KOPT-K1 (cell line): ENCODE data around the gene CCK.

Experiments
- H3K27ac ChIP-seq: fragments of 200-600 bp; sonication (generic); 2 replicates; pipeline ENCODE4 v1.5.1; 2016; ENCODE audit warnings: antibody characterized with exemption, mild to moderate bottlenecking, low read depth, low read length; ENCODE audit not compliant: poor library complexity, severe bottlenecking
- H3K36me3 ChIP-seq: fragments of 200-600 bp; sonication (generic); 2 replicates; pipeline ENCODE4 v1.5.1; 2017; ENCODE audit warnings: antibody characterized with exemption, mild to moderate bottlenecking, low read length, moderate library complexity; ENCODE audit not compliant: insufficient read depth
- H3K9me3 ChIP-seq: fragments of 200-600 bp; sonication (generic); 2 replicates; pipeline ENCODE4 v1.5.1; 2017; ENCODE audit warnings: antibody characterized with exemption, low read length, mild to moderate bottlenecking; ENCODE audit not compliant: insufficient read depth, poor library complexity, severe bottlenecking

CCK gene

DNA sequence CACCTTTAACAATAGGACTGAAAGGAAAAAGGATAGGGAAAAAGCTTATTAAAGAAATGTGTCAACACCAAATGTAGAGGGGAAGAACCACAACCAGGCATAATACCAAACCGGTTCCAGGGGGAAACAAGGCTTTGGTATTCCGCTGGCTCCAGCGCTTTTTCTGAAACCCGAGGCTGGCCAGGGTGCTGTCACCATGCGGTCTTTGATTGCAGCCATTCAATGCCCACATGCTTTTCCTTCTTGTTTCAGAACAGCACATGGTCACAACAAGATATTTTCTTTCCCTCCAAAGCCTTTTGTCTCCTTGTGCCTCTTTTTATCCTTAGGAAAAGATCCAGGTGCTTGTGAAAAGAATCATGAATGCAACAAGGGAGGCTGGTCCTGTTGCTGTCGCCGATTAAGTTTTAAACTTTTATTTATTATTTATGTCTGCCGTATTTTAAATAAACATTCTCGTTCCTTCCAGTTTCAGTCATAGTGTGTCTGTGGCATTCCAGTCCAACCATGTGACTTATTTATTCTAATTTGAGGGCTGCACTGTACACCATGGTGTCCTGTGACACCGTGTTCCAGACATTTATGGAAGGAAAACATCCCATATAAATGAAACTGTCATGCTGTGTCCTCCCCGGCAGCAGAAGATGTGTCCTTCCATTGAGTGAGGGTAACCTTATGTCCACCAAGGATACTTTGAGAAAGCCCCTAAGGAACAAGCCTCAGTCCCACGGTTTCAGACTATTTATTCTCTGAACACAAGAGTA, 41.1 kb downstream of the CCK start:
- H3K9me3 ChIP-seq = no peaks in the 10 kb centered on the region
- no peaks in the 10 kb centered on the region for H3K36me3 ChIP-seq
- no peak overlapping the region for H3K27ac ChIP-seq

DNA sequence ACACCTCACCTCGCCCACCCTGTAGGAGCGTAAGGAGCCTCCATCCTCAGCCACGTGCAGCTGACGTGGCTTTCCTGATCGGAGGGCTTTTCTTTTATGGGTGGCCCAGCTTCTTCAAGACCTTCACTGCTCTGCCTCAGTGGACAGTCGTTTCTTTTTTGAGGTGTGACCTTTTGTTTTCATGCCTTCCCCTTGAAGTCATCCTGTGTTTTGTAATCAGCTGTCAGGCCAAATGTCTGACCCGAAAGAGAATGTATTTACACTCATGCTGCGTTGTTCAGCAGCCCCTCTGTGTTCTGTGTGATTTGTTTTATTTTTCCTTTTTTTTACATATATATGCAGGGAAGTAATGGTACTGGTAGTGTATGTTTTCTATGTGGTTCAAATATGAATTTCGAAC, 41.8 kb downstream of the CCK start:
- Histone ChIP-seq H3K9me3 (no peaks in the 10 kb centered on the region), H3K27ac (no peak overlapping the region), H3K36me3 (no peaks in the 10 kb centered on the region)

DNA sequence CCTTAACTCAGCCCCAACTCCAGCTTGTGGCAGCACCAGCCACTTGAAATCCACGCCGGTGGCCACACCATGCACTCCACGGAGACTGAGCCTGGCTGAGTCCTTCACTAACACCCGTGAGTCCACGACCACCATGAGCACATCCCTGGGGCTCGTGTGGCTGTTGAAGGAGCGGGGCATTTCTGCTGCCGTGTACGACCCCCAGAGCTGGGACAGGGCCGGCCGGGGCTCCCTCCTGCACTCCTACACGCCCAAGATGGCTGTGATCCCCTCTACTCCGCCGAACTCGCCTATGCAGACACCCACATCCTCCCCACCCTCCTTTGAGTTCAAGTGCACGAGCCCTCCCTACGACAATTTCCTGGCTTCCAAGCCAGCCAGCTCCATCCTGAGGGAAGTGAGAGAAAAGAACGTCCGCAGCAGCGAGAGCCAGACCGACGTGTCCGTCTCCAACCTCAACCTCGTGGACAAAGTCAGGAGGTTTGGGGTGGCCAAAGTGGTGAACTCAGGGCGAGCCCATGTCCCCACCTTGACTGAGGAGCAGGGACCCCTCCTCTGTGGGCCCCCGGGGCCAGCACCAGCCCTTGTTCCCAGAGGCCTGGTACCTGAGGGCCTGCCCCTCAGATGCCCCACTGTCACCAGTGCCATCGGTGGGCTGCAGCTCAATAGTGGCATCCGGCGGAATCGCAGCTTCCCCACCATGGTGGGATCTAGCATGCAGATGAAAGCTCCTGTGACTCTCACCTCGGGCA, 42.9 kb downstream of the CCK start:
- no peaks in the 10 kb centered on the region for H3K9me3 ChIP-seq
- no peak overlapping the region for H3K27ac ChIP-seq
- no peaks in the 10 kb centered on the region for H3K36me3 ChIP-seq

DNA sequence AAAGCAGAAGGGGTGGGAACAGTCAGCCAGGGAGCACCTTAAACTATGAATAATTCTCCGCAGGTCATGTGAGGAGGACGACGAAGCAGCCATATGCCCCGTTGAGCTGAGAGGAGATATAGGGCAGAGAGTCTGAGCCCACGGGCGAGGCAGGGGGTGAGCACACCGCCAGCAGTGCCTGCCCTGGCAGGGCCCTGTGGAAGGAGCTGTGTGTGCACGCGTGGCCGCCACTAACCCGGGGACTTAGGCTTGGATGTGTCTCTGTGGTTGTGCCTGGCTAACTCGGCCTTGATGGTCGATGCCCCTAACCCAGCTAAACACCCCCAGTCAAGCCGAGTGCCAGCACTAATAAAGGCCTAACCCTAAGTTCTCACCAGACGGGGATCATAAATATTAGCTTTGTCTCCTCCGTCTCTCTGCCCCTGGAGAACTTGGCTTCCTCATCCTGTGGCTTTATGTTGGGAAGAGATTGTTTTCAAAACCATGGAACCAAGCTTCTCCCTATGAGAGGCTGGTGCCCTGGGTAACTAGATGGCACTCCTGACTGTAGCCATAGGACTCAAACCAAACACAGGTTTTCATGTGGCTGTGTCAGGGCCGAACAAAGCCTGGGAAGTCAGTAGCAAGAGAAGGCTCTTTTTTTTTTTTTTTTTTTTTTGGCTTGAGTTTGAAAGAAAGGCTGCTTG, 45.4 kb downstream of the CCK start:
- H3K36me3 ChIP-seq = no peaks in the 10 kb centered on the region
- no peaks in the 10 kb centered on the region for H3K9me3 ChIP-seq
- H3K27ac ChIP-seq = no peak overlapping the region

DNA sequence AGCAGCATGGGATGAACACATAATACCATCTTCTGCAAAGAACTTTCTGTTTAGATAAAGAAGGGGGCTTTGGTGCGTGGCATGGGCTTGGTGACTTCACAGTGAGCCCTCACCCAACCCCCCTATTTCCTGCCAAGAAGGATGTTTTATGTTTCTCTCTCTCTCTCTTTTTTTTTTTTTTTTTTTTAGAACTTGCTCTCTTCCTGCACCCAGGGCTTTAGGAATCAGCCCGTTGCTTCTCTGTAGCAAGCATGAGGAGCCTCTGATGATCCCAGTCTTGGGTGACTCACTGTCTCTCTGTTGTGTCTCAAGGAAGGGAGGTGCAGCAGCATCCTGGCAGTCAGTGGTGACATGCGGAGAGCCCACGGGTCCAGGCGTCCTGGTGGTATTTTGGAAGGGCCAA, 49.1 kb downstream of the CCK start:
- Histone ChIP-seq H3K27ac (no peak overlapping the region), H3K36me3 (no peaks in the 10 kb centered on the region), H3K9me3 (no peaks in the 10 kb centered on the region)

DNA sequence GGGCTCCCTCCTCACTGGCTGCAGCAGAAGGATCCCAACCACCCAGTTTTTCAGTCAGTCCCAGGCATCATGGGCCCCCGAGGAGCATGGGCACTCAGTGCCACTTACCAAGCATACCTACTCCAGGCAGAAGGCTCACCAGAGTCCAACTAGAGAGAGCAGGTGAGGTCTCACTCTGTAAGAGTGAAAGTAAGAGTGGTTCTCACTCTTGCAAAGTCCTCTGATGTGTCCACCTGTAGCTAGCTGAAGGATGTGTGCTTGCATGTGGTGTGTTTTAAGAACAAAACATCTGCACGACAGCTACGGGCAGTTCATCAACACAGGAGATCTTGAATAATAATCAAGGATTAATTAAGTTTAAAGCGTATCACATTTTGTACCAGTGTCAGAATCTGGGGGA, 49.7 kb downstream of the CCK start:
- no peaks in the 10 kb centered on the region for H3K36me3 ChIP-seq
- H3K27ac ChIP-seq = no peak overlapping the region
- H3K9me3 ChIP-seq = no peaks in the 10 kb centered on the region

DNA sequence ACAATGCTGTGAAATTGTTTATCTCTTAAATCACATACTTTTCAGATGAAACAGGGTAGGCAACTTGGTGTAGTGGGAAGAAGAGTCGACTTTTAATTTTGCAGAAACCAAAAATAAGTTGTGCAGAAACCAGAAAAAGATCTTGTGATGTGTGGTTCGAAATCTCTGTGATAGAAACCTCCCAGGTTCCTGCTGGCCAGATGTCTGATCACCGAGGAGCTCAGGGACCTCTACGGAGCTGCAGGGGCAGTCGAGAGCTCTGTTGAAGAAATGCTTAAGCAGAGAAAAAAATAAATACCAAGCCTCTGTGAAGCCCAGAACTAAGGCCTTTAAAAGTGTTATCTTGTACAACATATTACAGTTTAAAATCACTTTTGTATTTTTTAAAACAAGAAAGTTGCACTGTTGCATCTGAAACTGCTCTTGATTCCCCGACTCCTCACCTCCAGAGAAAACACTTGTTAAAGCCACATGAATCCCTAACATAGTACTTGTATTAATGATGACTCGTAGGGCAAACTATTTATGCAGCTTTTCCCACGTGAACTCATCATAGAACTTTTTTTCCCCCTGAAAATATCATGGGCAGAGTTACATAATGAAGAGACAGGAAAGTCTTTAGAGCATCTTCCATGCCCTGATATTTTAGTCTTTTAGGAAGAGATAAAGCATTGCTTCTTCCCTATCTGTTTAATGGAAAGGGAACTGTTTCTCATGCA, 51.3 kb downstream of the CCK start:
- H3K36me3 ChIP-seq = no peaks in the 10 kb centered on the region
- no peaks in the 10 kb centered on the region for H3K9me3 ChIP-seq
- no peak overlapping the region for H3K27ac ChIP-seq

DNA sequence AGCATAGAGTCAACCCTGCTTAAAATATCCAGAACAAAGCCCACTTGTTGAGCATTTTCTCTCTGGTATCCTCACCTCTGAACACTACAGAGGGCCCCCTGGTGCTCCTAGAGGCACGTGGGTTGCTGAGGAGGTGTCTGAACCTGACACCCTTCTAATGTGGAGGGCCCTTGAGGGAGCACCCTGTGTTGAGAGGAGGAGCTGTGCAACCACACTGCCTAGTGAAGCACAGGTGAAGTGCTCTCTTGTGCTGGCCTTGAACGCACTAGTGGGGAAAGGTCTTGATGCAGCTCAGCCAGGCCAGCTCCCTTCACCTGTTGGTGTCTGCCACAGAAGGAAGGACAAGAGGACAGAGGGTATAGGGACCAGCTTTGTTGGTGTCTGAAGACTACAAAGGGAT, 51.9 kb downstream of the CCK start:
- no peak overlapping the region for H3K27ac ChIP-seq
- H3K36me3 ChIP-seq = no peaks in the 10 kb centered on the region
- H3K9me3 ChIP-seq = no peaks in the 10 kb centered on the region

DNA sequence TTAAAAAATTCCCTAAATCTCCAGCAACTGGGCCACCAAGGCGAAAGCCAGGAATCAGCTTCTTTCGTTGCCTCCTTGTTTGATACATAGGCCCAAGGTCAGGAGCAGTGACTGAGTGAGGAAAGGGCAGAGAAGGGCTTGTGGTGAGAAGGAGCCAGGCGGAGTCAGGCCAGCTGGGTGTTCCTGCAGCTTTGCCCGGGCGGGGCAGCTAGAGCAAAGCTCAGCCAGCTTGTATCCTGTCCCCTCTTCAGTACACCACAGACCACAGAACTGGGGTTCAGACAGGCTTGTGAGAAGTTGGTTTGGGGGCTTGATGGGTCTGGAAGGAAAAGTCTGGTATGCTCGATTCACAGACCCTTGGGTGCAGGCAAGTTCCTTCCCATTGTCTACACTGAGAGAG, 52.6 kb downstream of the CCK start:
- Histone ChIP-seq H3K9me3 (no peaks in the 10 kb centered on the region), H3K36me3 (no peaks in the 10 kb centered on the region), H3K27ac (no peak overlapping the region)

DNA sequence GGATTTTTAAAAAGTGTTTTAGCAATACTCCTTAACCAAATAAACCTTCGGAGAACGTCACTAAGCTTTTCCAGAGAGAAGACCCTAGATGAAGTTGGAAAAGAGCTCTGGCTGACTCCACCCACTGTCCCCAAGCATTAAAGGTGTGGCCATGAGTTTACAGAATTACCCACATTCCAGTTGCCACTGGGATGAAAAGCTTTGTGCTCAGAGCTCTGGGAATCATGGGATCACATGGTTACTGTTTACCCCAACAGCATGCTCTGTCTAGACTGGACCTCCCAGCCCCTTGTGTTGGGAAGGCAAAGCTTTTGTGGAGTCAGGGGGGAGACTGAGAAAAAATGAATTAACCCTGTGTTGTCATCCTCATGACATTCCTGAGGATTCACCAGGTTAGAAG, 55.3 kb downstream of the CCK start:
- Histone ChIP-seq H3K36me3 (no peaks in the 10 kb centered on the region), H3K27ac (no peak overlapping the region), H3K9me3 (no peaks in the 10 kb centered on the region)

DNA sequence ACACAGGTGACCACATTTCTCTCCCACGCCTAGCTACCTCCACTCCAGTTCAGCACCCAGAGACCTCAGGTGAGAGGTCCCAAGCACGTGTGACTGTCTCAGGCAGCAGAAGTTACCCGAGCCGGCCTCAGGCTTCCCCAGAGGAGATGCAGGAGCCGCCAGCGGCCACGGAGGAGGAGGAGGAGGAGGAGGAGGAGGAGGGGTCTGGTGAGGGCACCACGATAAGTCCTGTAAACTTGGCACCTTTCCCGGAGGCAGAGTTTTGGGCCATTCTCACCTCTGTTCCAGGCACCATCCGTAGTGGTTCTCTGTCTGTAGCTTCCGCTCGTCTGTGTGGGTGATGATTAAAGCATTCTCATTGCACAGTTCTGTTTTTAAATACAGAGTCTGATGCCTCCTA, 56.1 kb downstream of the CCK start:
- Histone ChIP-seq H3K9me3 (no peaks in the 10 kb centered on the region), H3K27ac (no peak overlapping the region), H3K36me3 (no peaks in the 10 kb centered on the region)
